ENCODE measurements around the gene BDH2. TPM values are rescaled to one million over a fixed set of nuclear protein-coding genes. Genes with fewer than 3 reads are reported as not detected.

BDH2 gene
- total RNA-seq, result 41.4 TPM

GRCh38 chr4:103099691-103100392 is at the start of gene BDH2:
BDH2 (minus strand) TSS chr4:103099834; CDS start chr4:103096254, 3,580 bp downstream.
- DNase-seq (ENCODE audit: low spot score), result peak; percentile 69

GRCh38 chr4:103144926-103145325 is 45.3 kb upstream of the BDH2 start:
- DNase-seq (ENCODE audit: low spot score), result no peak

DNA sequence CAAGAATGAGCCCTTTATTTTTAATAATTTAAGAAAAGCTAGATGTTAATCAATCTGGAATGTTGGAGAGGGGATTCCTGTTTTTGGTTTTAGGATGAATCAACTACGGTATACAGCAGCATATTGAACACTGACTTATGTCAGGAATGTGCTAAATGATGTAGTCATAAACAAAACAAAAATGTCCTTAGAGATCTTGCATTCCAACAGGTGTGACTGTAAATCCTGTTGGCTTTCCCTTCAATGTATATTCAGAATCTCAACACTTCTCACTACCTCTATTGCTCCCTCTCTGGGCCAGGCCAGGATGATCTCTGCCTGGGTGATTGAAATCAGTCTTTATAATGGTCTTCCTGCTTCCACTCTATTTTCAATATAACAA is 37.8 kb upstream of the BDH2 start:
- no peak for DNase-seq (ENCODE audit: low spot score)

DNA sequence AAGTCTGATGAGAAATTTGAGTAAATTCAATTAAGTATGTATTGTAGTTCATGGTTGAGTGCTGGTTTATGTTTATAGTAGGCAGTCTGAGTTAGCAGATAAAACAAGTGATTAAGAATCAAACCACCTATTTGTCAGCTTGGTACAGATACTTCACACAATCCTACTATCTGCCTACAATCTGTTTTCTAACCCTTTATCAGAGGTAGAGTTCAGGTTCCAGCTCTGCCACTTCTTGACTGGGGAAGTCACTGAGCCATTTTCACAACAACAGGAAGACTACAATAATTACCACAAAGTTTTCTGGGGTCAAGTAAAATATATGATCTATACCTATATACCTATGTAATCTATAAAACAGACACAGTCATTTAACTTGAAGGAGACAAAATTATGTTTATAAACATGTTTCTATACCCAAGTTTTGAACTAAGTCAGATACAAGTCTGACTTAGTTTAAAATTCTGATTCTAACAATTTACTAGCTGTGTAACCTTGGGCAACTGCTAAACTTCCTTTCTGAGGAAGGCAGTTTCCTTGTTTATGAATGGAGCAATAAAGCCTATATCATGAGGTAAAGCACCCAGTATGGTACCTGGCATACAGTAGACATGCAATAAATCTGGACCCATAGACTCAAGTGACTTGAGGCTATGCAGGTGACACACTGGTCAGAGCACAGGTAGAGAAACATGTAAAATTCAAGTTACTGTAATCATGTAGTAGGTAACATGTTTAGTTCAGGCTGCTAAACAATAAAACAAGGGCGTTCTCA is 37.2 kb upstream of the BDH2 start:
- DNase-seq (ENCODE audit: low spot score), result no peak

- no peak for DNase-seq (ENCODE audit: low spot score)
Observed at GRCh38 chr4:103129174-103129573, 29.5 kb upstream of the BDH2 start.

- no peak for DNase-seq (ENCODE audit: low spot score)
Observed at GRCh38 chr4:103126126-103126525, 26.5 kb upstream of the BDH2 start.

GRCh38 chr4:103123114-103123513 is 23.5 kb upstream of the BDH2 start:
- no peak for DNase-seq (ENCODE audit: low spot score)

DNA sequence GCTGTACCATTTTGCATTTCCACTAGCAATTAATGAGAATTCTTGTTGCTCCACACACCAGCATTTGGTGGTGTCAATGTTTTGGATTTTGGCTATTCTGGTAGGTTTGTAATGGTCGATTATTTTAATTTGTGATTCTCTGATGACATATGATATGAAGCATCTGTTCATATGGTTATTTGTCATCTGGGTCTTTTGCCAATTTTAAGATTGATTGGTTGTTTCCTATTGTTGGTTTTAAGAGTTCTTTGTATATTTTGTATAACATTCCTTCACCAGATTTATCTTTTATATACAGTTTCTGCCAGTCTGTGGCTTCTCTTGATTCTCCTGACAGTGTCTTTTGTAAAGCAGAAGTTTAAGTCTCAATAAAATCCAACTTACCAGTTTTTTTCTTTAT is 18.5 kb upstream of the BDH2 start:
- DNase-seq (ENCODE audit: low spot score), result no peak

DNA sequence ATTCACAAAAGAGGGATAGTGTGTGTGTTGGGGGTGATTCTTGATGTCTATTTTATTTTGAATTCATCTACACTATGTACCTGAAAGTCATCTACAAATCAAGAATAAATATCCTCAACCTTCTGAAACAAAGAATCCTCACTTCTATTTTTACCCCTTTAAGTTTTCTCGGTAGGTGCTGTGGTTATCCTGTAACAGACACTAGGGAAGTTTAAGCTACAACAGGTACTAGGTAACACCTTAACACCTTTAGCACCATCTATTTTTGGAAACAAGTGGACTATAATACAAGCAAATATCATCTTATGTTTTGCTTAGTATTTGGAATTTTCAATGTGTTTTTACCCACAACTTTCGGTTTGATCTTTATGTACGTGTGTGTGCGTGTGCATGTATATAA is 12.0 kb upstream of the BDH2 start:
- DNase-seq (ENCODE audit: low spot score), result no peak

DNA sequence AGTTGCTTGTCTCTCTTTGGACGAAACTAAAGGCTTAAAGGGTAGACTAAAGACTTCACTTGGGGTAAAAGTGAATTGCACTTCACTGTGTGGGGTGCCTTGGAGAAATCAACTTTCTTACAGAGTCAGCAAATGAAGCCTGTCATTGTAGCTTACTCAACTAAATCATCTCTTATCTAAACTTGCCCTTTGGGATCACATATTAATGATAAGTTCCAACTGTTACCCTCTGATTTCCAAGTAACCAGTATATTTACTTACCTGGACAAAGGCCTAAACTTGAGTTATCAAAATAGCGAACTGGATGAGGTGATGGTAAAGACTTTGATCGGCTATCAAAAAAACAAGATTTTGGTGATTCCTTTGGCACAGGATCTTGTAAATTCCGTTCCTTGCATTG is 8.9 kb upstream of the BDH2 start:
- DNase-seq (ENCODE audit: low spot score), result no peak

- no peak for DNase-seq (ENCODE audit: low spot score)
Observed at GRCh38 chr4:103105558-103106356, 6.1 kb upstream of the BDH2 start.

DNA sequence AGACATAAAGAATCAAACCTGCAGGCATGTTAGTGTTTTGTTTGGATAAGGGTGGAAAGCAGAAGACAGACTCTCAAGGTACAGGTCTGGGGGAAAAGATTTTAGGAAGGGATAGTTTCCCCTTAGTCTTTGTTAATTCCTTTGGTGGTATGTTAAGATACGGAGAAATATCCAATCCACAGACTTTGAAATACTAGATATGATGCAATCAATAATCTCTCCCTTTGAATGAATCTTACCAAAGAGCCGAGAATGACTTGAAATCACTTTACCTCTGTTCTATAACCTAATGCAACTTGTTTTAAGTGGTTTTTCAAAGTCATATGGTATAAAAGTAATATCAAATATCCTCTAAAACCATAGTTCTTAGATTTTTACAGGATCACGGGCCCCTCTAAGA is 5.3 kb upstream of the BDH2 start:
- no peak for DNase-seq (ENCODE audit: low spot score)

GRCh38 chr4:103100691-103101090 is 1.1 kb upstream of the BDH2 start:
- DNase-seq (ENCODE audit: low spot score), result no peak

GRCh38 chr4:103098756-103099440 is 736 bp downstream of the BDH2 start:
- DNase-seq (ENCODE audit: low spot score), result no peak

DNA sequence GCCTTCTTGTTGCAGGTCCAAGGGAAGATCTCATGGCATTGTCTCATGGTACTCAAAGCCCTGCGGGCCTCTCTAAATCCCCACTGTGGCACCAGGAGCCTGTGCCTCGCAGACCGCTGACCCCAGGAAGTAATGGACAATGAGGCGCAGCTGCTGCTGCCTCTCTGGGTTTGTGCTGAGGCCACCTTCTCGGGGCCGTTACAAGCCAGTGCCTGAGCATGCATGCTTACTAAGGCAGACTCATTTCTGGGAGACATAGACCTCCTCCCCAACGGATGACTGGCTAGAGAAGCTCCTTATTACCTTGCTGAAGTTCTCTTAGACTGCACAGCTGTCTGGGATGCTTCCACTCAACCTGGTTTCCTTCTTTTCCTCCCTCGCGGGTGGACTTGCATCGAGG is 1.3 kb downstream of the BDH2 start:
- no peak for DNase-seq (ENCODE audit: low spot score)

- DNase-seq (ENCODE audit: low spot score), result no peak
Observed at GRCh38 chr4:103097112-103097511, 2.5 kb downstream of the BDH2 start.

- no peak for DNase-seq (ENCODE audit: low spot score)
Observed at GRCh38 chr4:103095080-103095479, 4.6 kb downstream of the BDH2 start.

GRCh38 chr4:103092245-103092644 is 7.4 kb downstream of the BDH2 start:
- no peak for DNase-seq (ENCODE audit: low spot score)

DNA sequence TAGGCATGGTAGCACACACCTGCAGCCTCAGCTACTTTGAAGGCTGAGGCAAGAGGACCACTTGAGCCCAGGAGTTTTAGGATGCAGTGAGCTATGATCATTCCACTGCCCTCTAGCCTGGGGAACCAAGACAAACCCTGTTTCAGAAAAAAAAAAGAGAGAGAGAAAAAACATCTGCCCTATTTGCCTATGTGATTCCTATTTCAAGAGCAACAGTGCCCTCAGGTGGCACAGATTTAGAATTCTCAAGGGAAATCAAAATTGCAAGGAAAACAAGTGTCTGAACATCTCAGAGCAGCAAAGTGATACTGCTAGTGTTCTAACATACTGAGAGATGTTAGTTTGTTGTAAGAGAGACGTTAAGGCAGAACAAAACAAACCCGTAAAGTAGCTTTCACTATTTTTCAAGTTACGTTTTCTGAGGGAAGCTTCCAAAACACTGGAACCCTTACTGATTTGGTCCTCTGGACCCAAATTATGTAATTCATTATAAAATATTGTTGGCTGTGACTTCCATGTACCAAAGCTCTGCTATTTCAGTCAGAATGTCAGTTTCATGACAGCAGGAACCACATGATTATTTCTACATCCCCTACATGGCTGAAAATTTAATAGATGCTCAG is 7.9 kb downstream of the BDH2 start:
- no peak for DNase-seq (ENCODE audit: low spot score)

DNA sequence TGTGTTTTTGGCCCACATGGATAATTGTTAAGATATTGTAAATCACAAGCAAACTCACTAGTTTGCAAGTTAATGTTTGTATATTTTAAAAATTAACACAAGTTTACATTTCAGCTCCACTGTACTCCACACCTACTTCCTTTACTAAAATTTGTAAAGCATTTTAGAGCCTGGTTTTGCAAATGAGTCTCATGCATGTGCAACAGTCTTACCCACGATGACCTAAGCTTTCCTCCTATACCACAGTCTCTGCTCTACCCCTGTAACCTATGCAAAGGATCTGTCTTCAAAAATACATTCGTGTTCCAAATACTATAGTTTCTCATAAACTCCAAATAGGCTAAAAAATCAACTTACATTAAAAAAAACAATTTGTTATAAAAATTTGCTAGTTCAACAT is 10.2 kb downstream of the BDH2 start:
- no peak for DNase-seq (ENCODE audit: low spot score)

- DNase-seq (ENCODE audit: low spot score), result no peak
Observed at GRCh38 chr4:103086551-103086950, 13.1 kb downstream of the BDH2 start.
